A549 (cell line): ENCODE data around the gene AP1M1. TPM values are rescaled to one million over a fixed set of nuclear protein-coding genes. Genes with fewer than 3 reads are reported as not detected.
A peak's percentile ranks its signal among the peaks of the same experiment; 100 is the strongest.

Experiments
- ATAC-seq, 2 experiments: fragments of 200-7000 bp in 1 of 2; fragments of >200 bp in 1 of 2; cut with Nextera tagmentation in 1 of 2; cut with Tn5 transposase in 1 of 2; 3 replicates each; pipeline versions ENCODE4 v1.8.0 to v1.9.1; 2018 to 2020; ENCODE audit warnings: mild to moderate bottlenecking in 1 of 2, moderate library complexity in 1 of 2
- CTCF ChIA-PET: fragments of 300-600 bp; sonication (Branson Sonifier 250); formaldehyde crosslinking; extraction: SDS; loops from one replicate; lab custom pipeline; 2021; ENCODE audit warnings: antibody characterized with exemption, inconsistent platforms; lab: Yijun Ruan, JAX
- POLR2A ChIA-PET: fragments of 350-600 bp; formaldehyde crosslinking; extraction: SDS; loops from one replicate; lab custom pipeline; 2021; ENCODE audit warnings: antibody characterized with exemption, inconsistent platforms; lab: Yijun Ruan, JAX
- DNase-seq, 2 experiments: peaks; one replicate each; pipeline versions ENCODE4 v3.0.0 to v3.0.0-alpha.2; 2011 to 2016; ENCODE audit warnings: low read depth in 1 of 2, low spot score in 1 of 2
- FAIRE-seq: peaks from 2 replicates; lab custom pipeline; 2011; peaks lifted over from hg19 to GRCh38; lab: Jason Lieb, UNC
- H3K27ac ChIP-seq, 2 experiments: fragments of >200 bp; sonication (Bioruptor Twin); formaldehyde crosslinking; 3 replicates each; pipeline ENCODE4 v1.5.1; 2016 to 2017
- H3K4me1 ChIP-seq: fragments of >200 bp; sonication (Bioruptor Twin); formaldehyde crosslinking; 3 replicates; pipeline ENCODE4 v1.6.1; 2016
- H3K4me2 ChIP-seq: fragments of >200 bp; sonication (Bioruptor Twin); formaldehyde crosslinking; 3 replicates; pipeline ENCODE4 v1.6.1; 2016
- H3K4me3 ChIP-seq: fragments of >200 bp; sonication (Bioruptor Twin); formaldehyde crosslinking; 3 replicates; pipeline ENCODE4 v1.5.1; 2016
- H3K9me3 ChIP-seq: fragments of >200 bp; sonication (Bioruptor Twin); formaldehyde crosslinking; 3 replicates; pipeline ENCODE4 v1.6.1; 2016
- CBX8 ChIP-seq: fragments of 200-600 bp; sonication (generic); IDR thresholded peaks from 2 replicates; pipeline ENCODE4 v1.6.1; 2016
- CTCF ChIP-seq: fragments of >200 bp; sonication (Bioruptor Twin); formaldehyde crosslinking; IDR thresholded peaks from 3 replicates; pipeline ENCODE4 v1.5.1; 2016
- ESRRA ChIP-seq: fragments of 150-350 bp; IDR thresholded peaks from 2 replicates; pipeline ENCODE4 v1.6.1; 2014; ENCODE audit warnings: mild to moderate bottlenecking, low read length, borderline replicate concordance
- FOSB ChIP-seq: fragments of 250-450 bp; sonication (Bioruptor Pico); IDR thresholded peaks from 2 replicates; pipeline ENCODE4 v1.5.0; 2020; ENCODE audit warnings: mild to moderate bottlenecking, moderate library complexity
- FOXS1 ChIP-seq: fragments of 250-450 bp; sonication (Bioruptor Pico); IDR thresholded peaks from 2 replicates; pipeline ENCODE4 v1.5.0; 2020; ENCODE audit warnings: mild to moderate bottlenecking, moderate library complexity
- GATA3 ChIP-seq: IDR thresholded peaks from 2 replicates; pipeline ENCODE4 v1.6.1; 2012; ENCODE audit warnings: borderline replicate concordance
- HDAC2 ChIP-seq: fragments of 200-600 bp; sonication (generic); IDR thresholded peaks from 2 replicates; pipeline ENCODE4 v1.6.1; 2016
- HMGXB4 ChIP-seq: fragments of 250-450 bp; sonication (Bioruptor Pico); IDR thresholded peaks from 2 replicates; pipeline ENCODE4 v1.5.0; 2021; ENCODE audit warnings: mild to moderate bottlenecking, moderate library complexity, borderline replicate concordance
- HOXA7 ChIP-seq: fragments of 250-450 bp; sonication (Bioruptor Pico); IDR thresholded peaks from 2 replicates; pipeline ENCODE4 v1.5.0; 2020; ENCODE audit warnings: mild to moderate bottlenecking, moderate library complexity
- JUNB ChIP-seq: fragments of >200 bp; sonication (Bioruptor Twin); formaldehyde crosslinking; IDR thresholded peaks from 2 replicates; pipeline ENCODE4 v1.6.1; 2016
- KDM1A ChIP-seq: fragments of 200-600 bp; sonication (generic); IDR thresholded peaks from 2 replicates; pipeline ENCODE4 v1.6.1; 2016; ENCODE audit warnings: low read depth, mild to moderate bottlenecking
- KDM5A ChIP-seq: fragments of 200-600 bp; sonication (generic); IDR thresholded peaks from 2 replicates; pipeline ENCODE4 v1.6.1; 2016; ENCODE audit warnings: antibody characterized with exemption, mild to moderate bottlenecking
- MAX ChIP-seq: IDR thresholded peaks from 2 replicates; pipeline ENCODE4 v1.6.1; 2012
- MYC ChIP-seq: IDR thresholded peaks from 2 replicates; pipeline ENCODE4 v1.6.1; 2012; ENCODE audit warnings: mild to moderate bottlenecking, inconsistent platforms, low read length, improper control_type of control experiment, borderline replicate concordance
- NPAS2 ChIP-seq: fragments of 250-450 bp; sonication (Bioruptor Pico); IDR thresholded peaks from 2 replicates; pipeline ENCODE4 v1.8.0; 2022; ENCODE audit warnings: mild to moderate bottlenecking, moderate library complexity, borderline replicate concordance
- NR3C1 ChIP-seq: fragments of >200 bp; sonication (Bioruptor Twin); formaldehyde crosslinking; IDR thresholded peaks from 3 replicates; pipeline ENCODE4 v1.6.1; 2017
- PHF8 ChIP-seq: fragments of 200-600 bp; sonication (generic); IDR thresholded peaks from 2 replicates; pipeline ENCODE4 v1.6.1; 2016; ENCODE audit warnings: low read depth, mild to moderate bottlenecking, antibody characterized with exemption, moderate library complexity, borderline replicate concordance
- POLR2A ChIP-seq: IDR thresholded peaks from 2 replicates; pipeline ENCODE4 v1.6.1; 2012; ENCODE audit warnings: mild to moderate bottlenecking, low read length
- RARB ChIP-seq: fragments of 250-450 bp; sonication (Bioruptor Pico); IDR thresholded peaks from 2 replicates; pipeline ENCODE4 v1.8.0; 2021; ENCODE audit warnings: mild to moderate bottlenecking, moderate library complexity
- REST ChIP-seq: fragments of 200-600 bp; sonication (generic); IDR thresholded peaks from 2 replicates; pipeline ENCODE4 v1.6.1; 2016; ENCODE audit warnings: antibody characterized with exemption, mild to moderate bottlenecking, moderate library complexity
- ZFP36 ChIP-seq: fragments of 450-650 bp; IDR thresholded peaks from 2 replicates; pipeline ENCODE4 v1.6.1; 2014; ENCODE audit warnings: borderline replicate concordance; ENCODE audit not compliant: partially characterized antibody
- ZNF302 ChIP-seq: fragments of 250-450 bp; sonication (Bioruptor Pico); IDR thresholded peaks from 2 replicates; pipeline ENCODE4 v1.9.0; 2021; ENCODE audit warnings: inconsistent platforms, mild to moderate bottlenecking, moderate library complexity
- WGBS: methylation state at CpG from one replicate; pipeline ENCODE4 v1.1.6; 2017; ENCODE audit errors: missing lambda C conversion rate; 5-methylcytosine and 5-hydroxymethylcytosine counted together
- polyA plus RNA-seq, 4 experiments: library from polyadenylated mRNA; depleted of rRNA in 3 of 4; stranded (reverse); fragments of >200 nt; fragmentation: RNase III in 1 of 4; extraction: RNeasy Plus Mini Kit Qiagen cat#74134 plus additional on column Dnase treatment in 1 of 4; gene quantifications; 2 replicates in 3 of 4; 3 replicates in 1 of 4; pipeline ENCODE4 v1.2.3, GENCODE V29; 2011 to 2017

The AP1M1 gene
- polyA plus RNA-seq, 2 of the 4 experiments (the other 2 are of a cell fraction), result 42.5 to 63.0 TPM

- DNase-seq (peak in 1 of 2 experiments; percentile 42), ATAC-seq (peak in 1 of 2 experiments; percentile 27; a peak in 2 of 6 replicates), FAIRE-seq (no peak)
- ChIA-PET CTCF (interaction anchor here (0.8 to 1.0 kb wide), 2 partner anchors 14 to 102 kb away, joined by 3 read pairs; no protein-coding TSS in a partner anchor), POLR2A (no interaction called here)
- WGBS, result 17% methylated on average over 10 of the region's 11 CpGs
- no peak overlapping the region for H3K4me2 ChIP-seq
- TF ChIP-seq REST (no peak), MYC (no peak), CTCF (no peak), POLR2A (no peak), GATA3 (no peak), PHF8 (no peak), NPAS2 (CRISPR knock-in tag) (no peak), ZFP36 (no peak), MAX (no peak), FOXS1 (CRISPR knock-in tag) (no peak)
- H3K4me3 ChIP-seq, result no peak overlapping the region
- no peak overlapping the region for H3K27ac ChIP-seq
- no peaks in the 10 kb centered on the region for H3K4me1 ChIP-seq
- no peaks in the 10 kb centered on the region for H3K9me3 ChIP-seq
Observed at GRCh38 chr19:16153582-16154336, 44.0 kb upstream of the AP1M1 start.

GRCh38 chr19:16154557-16154956 lies 43.2 kb upstream of the AP1M1 start:
- DNase-seq, result no peak
- ChIA-PET POLR2A (no interaction called here), CTCF (no interaction called here)
- WGBS, result 88% methylated on average over 8 of the region's 8 CpGs
- H3K27ac ChIP-seq, result no peak overlapping the region
- no peak overlapping the region for H3K4me2 ChIP-seq
- no peak for TF ChIP-seq NR3C1
- TF ChIP-seq HOXA7 (CRISPR knock-in tag), result no peak
- no peak for TF ChIP-seq ESRRA
- no peak for TF ChIP-seq FOSB (CRISPR knock-in tag)
- no peak for TF ChIP-seq RARB (CRISPR knock-in tag)
- TF ChIP-seq PHF8, result no peak
- TF ChIP-seq MAX, result no peak
- TF ChIP-seq HMGXB4 (CRISPR knock-in tag), result no peak
- no peak for TF ChIP-seq MYC
- TF ChIP-seq KDM5A, result no peak
- no peak for TF ChIP-seq KDM1A
- no peak for TF ChIP-seq ZNF302
- TF ChIP-seq CBX8, result no peak
- no peak for TF ChIP-seq JUNB
- TF ChIP-seq HDAC2, result no peak
- no peaks in the 10 kb centered on the region for H3K9me3 ChIP-seq
- H3K4me3 ChIP-seq, result no peak overlapping the region
- ATAC-seq, result no peak
- H3K4me1 ChIP-seq, result no peaks in the 10 kb centered on the region
- FAIRE-seq, result no peak
